Nephron progenitor cell (in vitro differentiated cells): Measurements from ENCODE around the gene ROGDI.

Source experiments
- DNase-seq: peaks from one replicate; pipeline ENCODE4 v3.0.0; 2021
- H3K27ac Mint-ChIP-seq: 2 replicates; pipeline ENCODE4 v1.8.0; 2021; ENCODE audit warnings: mild to moderate bottlenecking, moderate library complexity, mixed read lengths
- H3K27me3 Mint-ChIP-seq: 2 replicates; pipeline ENCODE4 v1.8.0; 2021; ENCODE audit warnings: mild to moderate bottlenecking, low read depth, mixed read lengths; ENCODE audit not compliant: poor library complexity
- H3K36me3 Mint-ChIP-seq: 2 replicates; pipeline ENCODE4 v1.8.0; 2021; ENCODE audit warnings: low read depth, mixed read lengths
- H3K4me1 Mint-ChIP-seq: 2 replicates; pipeline ENCODE4 v1.8.0; 2021; ENCODE audit warnings: mixed read lengths
- H3K4me3 Mint-ChIP-seq: 2 replicates; pipeline ENCODE4 v1.8.0; 2021; ENCODE audit warnings: mild to moderate bottlenecking, moderate library complexity, mixed read lengths
- H3K9me3 Mint-ChIP-seq: 2 replicates; pipeline ENCODE4 v1.8.0; 2021; ENCODE audit warnings: mild to moderate bottlenecking, moderate library complexity, mixed read lengths
- TF ChIP-seq, protein P1 (sequence below): fragments of 200-600 bp; sonication (generic); IDR thresholded peaks from 2 replicates; pipeline ENCODE4 v1.5.0; 2021; ENCODE audit warnings: antibody characterized with exemption

ROGDI gene

GRCh38 chr16:4801051-4801961 is 1.1 kb downstream of the ROGDI start:
- H3K9me3 Mint-ChIP-seq = no peaks in the 10 kb centered on the region
- peaks cover 29% of the 10 kb centered on the region for H3K4me1 Mint-ChIP-seq
- TF ChIP-seq, protein P1, sequence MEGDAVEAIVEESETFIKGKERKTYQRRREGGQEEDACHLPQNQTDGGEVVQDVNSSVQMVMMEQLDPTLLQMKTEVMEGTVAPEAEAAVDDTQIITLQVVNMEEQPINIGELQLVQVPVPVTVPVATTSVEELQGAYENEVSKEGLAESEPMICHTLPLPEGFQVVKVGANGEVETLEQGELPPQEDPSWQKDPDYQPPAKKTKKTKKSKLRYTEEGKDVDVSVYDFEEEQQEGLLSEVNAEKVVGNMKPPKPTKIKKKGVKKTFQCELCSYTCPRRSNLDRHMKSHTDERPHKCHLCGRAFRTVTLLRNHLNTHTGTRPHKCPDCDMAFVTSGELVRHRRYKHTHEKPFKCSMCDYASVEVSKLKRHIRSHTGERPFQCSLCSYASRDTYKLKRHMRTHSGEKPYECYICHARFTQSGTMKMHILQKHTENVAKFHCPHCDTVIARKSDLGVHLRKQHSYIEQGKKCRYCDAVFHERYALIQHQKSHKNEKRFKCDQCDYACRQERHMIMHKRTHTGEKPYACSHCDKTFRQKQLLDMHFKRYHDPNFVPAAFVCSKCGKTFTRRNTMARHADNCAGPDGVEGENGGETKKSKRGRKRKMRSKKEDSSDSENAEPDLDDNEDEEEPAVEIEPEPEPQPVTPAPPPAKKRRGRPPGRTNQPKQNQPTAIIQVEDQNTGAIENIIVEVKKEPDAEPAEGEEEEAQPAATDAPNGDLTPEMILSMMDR = no peak
- peak overlapping the region; percentile 54 for H3K27ac Mint-ChIP-seq
- peaks cover 8% of the 10 kb centered on the region for H3K27me3 Mint-ChIP-seq
- peaks cover 19% of the 10 kb centered on the region for H3K36me3 Mint-ChIP-seq
- H3K4me3 Mint-ChIP-seq = peak overlapping the region; percentile 84
- peak; percentile 32 for DNase-seq

DNA sequence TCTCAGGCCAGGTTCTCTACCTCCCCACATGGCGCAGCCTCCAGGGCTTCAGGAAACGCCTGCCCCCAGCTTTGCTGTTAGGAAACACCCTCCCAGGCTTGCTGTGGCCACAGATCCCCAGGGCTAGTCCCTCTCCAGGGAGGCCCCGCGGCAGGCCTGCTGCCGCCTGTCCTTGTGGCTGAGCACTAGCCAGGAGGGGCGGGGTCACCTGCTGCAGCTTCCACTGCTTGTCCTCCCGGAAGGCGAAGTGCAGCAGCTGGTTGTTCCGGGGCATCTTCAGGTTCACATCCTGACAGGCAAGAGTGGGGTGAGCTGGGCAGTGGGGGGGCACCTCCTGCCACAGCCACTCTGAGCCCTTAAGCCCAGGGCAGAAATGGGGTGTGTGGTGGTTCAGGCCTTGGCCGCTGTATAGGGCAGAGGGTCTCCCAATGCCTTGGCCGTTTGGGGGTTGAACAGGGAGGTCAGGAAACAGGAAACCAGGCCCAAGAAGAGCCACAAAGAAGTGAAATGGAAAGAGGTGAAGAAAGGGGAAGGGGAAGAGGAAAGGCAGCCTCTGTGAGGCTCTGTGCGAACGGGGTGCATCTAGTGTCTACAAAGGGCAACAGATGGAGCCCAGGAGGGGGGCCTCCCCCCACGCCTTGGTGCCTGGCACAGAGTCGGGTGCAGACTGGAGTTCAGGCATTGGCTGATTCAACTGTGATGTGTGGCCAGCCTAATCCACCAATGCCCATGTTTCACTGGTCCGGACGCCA is 2.0 kb downstream of the ROGDI start:
- H3K4me1 Mint-ChIP-seq = peaks cover 29% of the 10 kb centered on the region
- peak overlapping the region; percentile 60 for H3K4me3 Mint-ChIP-seq
- peak overlapping the region; percentile 51 for H3K27ac Mint-ChIP-seq
- peak; percentile 26 for DNase-seq
- peaks cover 5% of the 10 kb centered on the region for H3K27me3 Mint-ChIP-seq
- TF ChIP-seq, protein P1 = no peak
- H3K9me3 Mint-ChIP-seq = no peaks in the 10 kb centered on the region
- peaks cover 14% of the 10 kb centered on the region for H3K36me3 Mint-ChIP-seq

DNA sequence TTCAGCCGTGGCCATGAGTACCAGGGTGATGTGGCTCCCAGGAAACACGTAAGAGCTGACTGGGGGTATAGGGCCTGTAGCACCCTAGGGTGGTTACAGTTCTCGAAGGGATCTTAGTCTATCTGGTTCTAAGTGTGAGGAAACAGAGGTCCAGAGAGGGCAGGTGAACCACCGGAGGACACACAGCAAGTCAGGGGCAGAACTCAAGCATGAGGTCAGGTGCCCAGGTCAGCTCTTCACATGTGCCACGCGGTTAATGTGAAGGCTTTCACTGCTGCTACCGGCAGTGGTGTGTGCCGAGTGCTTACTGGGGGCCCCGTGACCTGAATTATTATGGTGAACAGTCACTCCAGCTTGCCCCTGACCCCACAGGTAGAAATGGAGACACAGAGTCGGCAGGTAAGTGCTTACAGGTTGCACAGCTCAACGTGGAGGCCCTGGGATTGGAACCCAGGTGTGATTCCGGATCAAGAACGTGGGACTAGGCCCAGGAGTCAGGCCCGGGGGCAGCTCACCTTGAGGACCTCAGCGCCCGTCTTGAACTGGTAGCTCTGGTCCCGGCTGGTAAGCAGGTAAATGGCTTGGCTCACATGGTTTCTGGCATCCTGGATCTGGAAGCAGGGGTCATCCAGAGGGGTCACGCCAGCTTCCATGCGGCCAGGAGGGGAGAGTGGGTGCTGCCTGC is 3.1 kb downstream of the ROGDI start:
- peaks cover 7% of the 10 kb centered on the region for H3K27me3 Mint-ChIP-seq
- no peak for DNase-seq
- H3K9me3 Mint-ChIP-seq = no peaks in the 10 kb centered on the region
- H3K36me3 Mint-ChIP-seq = peaks cover 4% of the 10 kb centered on the region
- peaks cover 29% of the 10 kb centered on the region for H3K4me1 Mint-ChIP-seq
- TF ChIP-seq, protein P1 = no peak
- no peak overlapping the region for H3K4me3 Mint-ChIP-seq
- H3K27ac Mint-ChIP-seq = no peak overlapping the region

DNA sequence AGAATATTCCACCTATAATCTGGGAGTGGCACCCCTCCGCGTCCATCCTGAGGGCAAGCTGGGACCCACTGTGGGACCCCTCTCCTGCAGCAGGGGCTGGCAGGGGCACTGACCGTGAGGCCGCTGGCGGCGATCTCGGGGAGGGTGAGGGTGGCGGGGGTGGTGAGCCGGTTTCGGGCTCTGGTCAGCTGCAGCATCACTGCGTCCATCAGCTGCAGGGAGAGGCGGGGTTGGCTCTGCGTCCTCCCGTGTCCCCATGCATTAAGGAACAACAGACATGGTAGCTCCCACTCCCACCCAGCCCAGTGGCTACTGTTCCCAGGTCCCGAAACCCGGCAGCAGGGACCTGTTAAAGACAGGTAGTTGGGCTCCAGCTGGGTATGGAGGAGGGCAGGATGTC is 4.0 kb downstream of the ROGDI start:
- no peak overlapping the region for H3K4me3 Mint-ChIP-seq
- H3K36me3 Mint-ChIP-seq = no peaks in the 10 kb centered on the region
- H3K27ac Mint-ChIP-seq = no peak overlapping the region

GRCh38 chr16:4797805-4798252 is 4.6 kb downstream of the ROGDI start:
- Mint-ChIP-seq H3K27ac (no peak overlapping the region), H3K36me3 (no peaks in the 10 kb centered on the region), H3K4me1 (peaks cover 16% of the 10 kb centered on the region)

More for the DNA sequence above, 4.0 kb downstream of the ROGDI start:
- no peaks in the 10 kb centered on the region for H3K9me3 Mint-ChIP-seq
- peaks cover 8% of the 10 kb centered on the region for H3K27me3 Mint-ChIP-seq
- peaks cover 22% of the 10 kb centered on the region for H3K4me1 Mint-ChIP-seq
- TF ChIP-seq, protein P1 = no peak
- no peak for DNase-seq

More at GRCh38 chr16:4797805-4798252, 4.6 kb downstream of the ROGDI start:
- H3K27me3 Mint-ChIP-seq = peaks cover 8% of the 10 kb centered on the region
- H3K9me3 Mint-ChIP-seq = no peaks in the 10 kb centered on the region
- H3K4me3 Mint-ChIP-seq = no peak overlapping the region
- TF ChIP-seq, protein P1 = no peak
- no peak for DNase-seq
